Measurements from ENCODE around the gene MXI1. TPM values are rescaled to one million over a fixed set of nuclear protein-coding genes. Genes with fewer than 3 reads are reported as not detected.

Gene MXI1
- total RNA-seq, 1 experiment from 2014 or later = 17.3 TPM

DNA sequence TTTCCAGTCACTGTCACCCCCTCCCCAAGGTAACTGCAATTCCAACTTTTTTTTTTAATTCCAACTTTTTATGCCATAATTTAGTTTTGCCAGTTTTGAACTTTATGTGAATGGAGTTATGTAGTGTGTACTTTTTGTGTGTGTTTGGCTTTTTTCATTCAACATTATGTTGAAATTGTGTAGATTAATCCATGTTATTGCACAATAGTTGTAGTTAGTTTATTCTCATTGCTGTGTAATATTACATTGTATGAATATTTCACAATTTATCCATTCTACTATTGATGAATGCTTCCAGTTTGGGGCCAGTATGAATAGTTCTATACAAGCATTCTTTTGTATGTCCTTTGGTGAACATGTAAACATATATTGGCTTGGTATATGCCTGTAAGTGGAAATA lies 32.5 kb downstream of the MXI1 start:
- H3K4me1 ChIP-seq (ENCODE audit: insufficient read depth, low read length, poor library complexity, severe bottlenecking) = peaks cover 34% of the 10 kb centered on the region
- TF ChIP-seq, protein P1, sequence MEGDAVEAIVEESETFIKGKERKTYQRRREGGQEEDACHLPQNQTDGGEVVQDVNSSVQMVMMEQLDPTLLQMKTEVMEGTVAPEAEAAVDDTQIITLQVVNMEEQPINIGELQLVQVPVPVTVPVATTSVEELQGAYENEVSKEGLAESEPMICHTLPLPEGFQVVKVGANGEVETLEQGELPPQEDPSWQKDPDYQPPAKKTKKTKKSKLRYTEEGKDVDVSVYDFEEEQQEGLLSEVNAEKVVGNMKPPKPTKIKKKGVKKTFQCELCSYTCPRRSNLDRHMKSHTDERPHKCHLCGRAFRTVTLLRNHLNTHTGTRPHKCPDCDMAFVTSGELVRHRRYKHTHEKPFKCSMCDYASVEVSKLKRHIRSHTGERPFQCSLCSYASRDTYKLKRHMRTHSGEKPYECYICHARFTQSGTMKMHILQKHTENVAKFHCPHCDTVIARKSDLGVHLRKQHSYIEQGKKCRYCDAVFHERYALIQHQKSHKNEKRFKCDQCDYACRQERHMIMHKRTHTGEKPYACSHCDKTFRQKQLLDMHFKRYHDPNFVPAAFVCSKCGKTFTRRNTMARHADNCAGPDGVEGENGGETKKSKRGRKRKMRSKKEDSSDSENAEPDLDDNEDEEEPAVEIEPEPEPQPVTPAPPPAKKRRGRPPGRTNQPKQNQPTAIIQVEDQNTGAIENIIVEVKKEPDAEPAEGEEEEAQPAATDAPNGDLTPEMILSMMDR (conservative IDR thresholded peaks at IDR 0.05; ENCODE audit: low read depth, low read length) = no peak
- no peak for TF ChIP-seq EZH2 (IDR thresholded peaks at IDR 0.05; ENCODE audit: borderline replicate concordance, low read depth, low read length, poor library complexity, severe bottlenecking)
- DNase-seq (ENCODE audit: low spot score) = no peak
- BruUV-seq (replicated peaks) = no TSS peak
- H3K27ac ChIP-seq (ENCODE audit: low read depth, low read length, poor library complexity, severe bottlenecking) = no peak overlapping the region
- CTCF ChIA-PET = no interaction called here
- no peaks in the 10 kb centered on the region for H3K36me3 ChIP-seq (ENCODE audit: insufficient read depth, low read length, poor library complexity, severe bottlenecking)
- no peaks in the 10 kb centered on the region for H3K27me3 ChIP-seq (replicated peaks; ENCODE audit: insufficient read depth, low read depth, low read length, poor library complexity)
- intact Hi-C loops (cut with micrococcal nuclease; ENCODE audit: unreplicated experiment) = no loop called here
- POLR2A ChIA-PET (ENCODE audit: low non-redundant PET) = no interaction called here
- no peaks in the 10 kb centered on the region for H3K9me3 ChIP-seq (ENCODE audit: low read depth, low read length, poor library complexity, severe bottlenecking)
- no peak overlapping the region for H3K4me3 ChIP-seq (ENCODE audit: low read depth, low read length, poor library complexity, severe bottlenecking)

DNA sequence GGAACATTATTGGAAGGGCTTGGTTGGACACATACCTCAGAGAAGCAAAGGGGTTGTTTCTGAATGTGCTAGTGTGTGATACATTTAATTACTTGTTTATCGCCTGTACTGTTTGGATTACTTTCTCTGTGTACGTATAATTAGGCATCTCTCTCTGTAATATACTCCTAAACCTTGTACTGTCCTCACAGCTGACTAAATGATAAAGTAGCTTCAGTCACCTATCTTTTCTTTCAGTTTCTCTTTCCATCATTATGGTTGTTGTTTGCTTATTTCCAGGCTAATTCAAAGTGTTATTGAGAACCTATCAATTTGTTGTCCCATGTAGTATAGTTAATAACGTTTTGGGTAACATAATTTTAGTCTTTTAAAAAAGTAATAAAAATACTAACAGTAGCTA lies 34.0 kb downstream of the MXI1 start:
- BruUV-seq (replicated peaks) = no TSS peak
- intact Hi-C loops (cut with micrococcal nuclease; ENCODE audit: unreplicated experiment) = no loop called here
- ChIA-PET CTCF (interaction anchor here (0.6 kb wide), 1 partner anchor 123 kb away, joined by 3 read pairs; no protein-coding TSS in a partner anchor), POLR2A (ENCODE audit: low non-redundant PET) (no interaction called here)
- Histone ChIP-seq H3K36me3 (ENCODE audit: insufficient read depth, low read length, poor library complexity, severe bottlenecking) (no peaks in the 10 kb centered on the region), H3K27me3 (replicated peaks; ENCODE audit: insufficient read depth, low read depth, low read length, poor library complexity) (no peaks in the 10 kb centered on the region), H3K4me3 (ENCODE audit: low read depth, low read length, poor library complexity, severe bottlenecking) (no peak overlapping the region), H3K27ac (ENCODE audit: low read depth, low read length, poor library complexity, severe bottlenecking) (peak overlapping the region; percentile 3), H3K9me3 (ENCODE audit: low read depth, low read length, poor library complexity, severe bottlenecking) (no peaks in the 10 kb centered on the region), H3K4me1 (ENCODE audit: insufficient read depth, low read length, poor library complexity, severe bottlenecking) (peaks cover 38% of the 10 kb centered on the region)
- no peak for DNase-seq (ENCODE audit: low spot score)
- TF ChIP-seq, protein P1 (conservative IDR thresholded peaks at IDR 0.05; ENCODE audit: low read depth, low read length) = no peak
- TF ChIP-seq EZH2 (IDR thresholded peaks at IDR 0.05; ENCODE audit: borderline replicate concordance, low read depth, low read length, poor library complexity, severe bottlenecking) = no peak

DNA sequence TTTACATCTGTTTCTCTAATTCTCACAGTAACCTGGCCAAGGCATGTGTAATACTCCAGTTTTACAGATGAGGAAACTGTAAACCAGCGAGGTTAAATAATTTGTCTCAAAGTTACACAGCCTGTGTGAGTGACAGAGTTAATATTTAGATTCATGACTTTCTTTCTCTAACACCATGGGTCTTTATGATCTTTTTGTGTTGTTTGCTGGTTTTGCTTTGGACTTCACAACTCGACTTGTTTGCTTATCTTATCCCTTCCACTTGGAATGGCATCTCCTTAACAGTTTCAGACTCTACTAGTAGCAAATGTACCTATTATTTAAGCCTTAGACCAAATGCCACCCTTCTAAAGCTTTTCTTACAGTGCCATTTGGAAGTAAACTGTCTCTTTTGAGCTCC lies 34.4 kb downstream of the MXI1 start:
- TF ChIP-seq, protein P1 (conservative IDR thresholded peaks at IDR 0.05; ENCODE audit: low read depth, low read length) = no peak
- TF ChIP-seq EZH2 (IDR thresholded peaks at IDR 0.05; ENCODE audit: borderline replicate concordance, low read depth, low read length, poor library complexity, severe bottlenecking) = no peak
- CTCF ChIA-PET = interaction anchor here (0.6 kb wide), 1 partner anchor 123 kb away, joined by 3 read pairs; no protein-coding TSS in a partner anchor
- intact Hi-C loops (cut with micrococcal nuclease; ENCODE audit: unreplicated experiment) = no loop called here

More for the DNA sequence above, 34.4 kb downstream of the MXI1 start:
- Histone ChIP-seq H3K9me3 (ENCODE audit: low read depth, low read length, poor library complexity, severe bottlenecking) (no peaks in the 10 kb centered on the region), H3K36me3 (ENCODE audit: insufficient read depth, low read length, poor library complexity, severe bottlenecking) (no peaks in the 10 kb centered on the region), H3K27me3 (replicated peaks; ENCODE audit: insufficient read depth, low read depth, low read length, poor library complexity) (no peaks in the 10 kb centered on the region), H3K4me1 (ENCODE audit: insufficient read depth, low read length, poor library complexity, severe bottlenecking) (peaks cover 38% of the 10 kb centered on the region), H3K27ac (ENCODE audit: low read depth, low read length, poor library complexity, severe bottlenecking) (peak overlapping the region; percentile 3), H3K4me3 (ENCODE audit: low read depth, low read length, poor library complexity, severe bottlenecking) (no peak overlapping the region)
- POLR2A ChIA-PET (ENCODE audit: low non-redundant PET) = interaction anchor here (0.6 kb wide), 1 partner anchor 340 kb away, joined by 4 read pairs; no protein-coding TSS in a partner anchor
- DNase-seq (ENCODE audit: low spot score) = no peak
- BruUV-seq (replicated peaks) = no TSS peak
